Hematopoietic multipotent progenitor cell treated with erythropoietin and hydrocortisone succinate and interleukin-3 and kit ligand, for 17 days (in vitro differentiated cells): ENCODE data around the gene OLA1.

ENCODE experiments used
- DNase-seq: peaks from one replicate; pipeline ENCODE4 v3.0.0-alpha.2; 2015; ENCODE audit warnings: low spot score

The OLA1 gene

DNA sequence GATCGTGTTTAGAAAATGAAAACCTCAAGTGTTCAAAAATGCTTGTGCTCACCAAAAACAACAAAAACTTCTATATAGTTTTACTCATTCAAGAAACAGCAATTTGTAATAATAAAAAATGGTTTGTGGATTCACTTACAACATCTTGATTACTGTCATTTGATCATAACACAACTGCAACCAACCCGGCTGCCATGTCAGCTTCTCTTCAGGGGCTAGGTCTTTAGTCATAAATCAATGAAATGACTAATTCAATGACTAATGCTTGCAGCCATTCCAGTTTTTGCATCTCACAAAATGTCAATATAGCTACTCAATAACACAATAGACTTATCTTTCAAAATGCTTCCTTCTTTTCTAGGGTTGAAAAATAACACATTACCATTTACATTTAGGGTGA lies 128.0 kb downstream of the OLA1 start:
- DNase-seq, result no peak

DNA sequence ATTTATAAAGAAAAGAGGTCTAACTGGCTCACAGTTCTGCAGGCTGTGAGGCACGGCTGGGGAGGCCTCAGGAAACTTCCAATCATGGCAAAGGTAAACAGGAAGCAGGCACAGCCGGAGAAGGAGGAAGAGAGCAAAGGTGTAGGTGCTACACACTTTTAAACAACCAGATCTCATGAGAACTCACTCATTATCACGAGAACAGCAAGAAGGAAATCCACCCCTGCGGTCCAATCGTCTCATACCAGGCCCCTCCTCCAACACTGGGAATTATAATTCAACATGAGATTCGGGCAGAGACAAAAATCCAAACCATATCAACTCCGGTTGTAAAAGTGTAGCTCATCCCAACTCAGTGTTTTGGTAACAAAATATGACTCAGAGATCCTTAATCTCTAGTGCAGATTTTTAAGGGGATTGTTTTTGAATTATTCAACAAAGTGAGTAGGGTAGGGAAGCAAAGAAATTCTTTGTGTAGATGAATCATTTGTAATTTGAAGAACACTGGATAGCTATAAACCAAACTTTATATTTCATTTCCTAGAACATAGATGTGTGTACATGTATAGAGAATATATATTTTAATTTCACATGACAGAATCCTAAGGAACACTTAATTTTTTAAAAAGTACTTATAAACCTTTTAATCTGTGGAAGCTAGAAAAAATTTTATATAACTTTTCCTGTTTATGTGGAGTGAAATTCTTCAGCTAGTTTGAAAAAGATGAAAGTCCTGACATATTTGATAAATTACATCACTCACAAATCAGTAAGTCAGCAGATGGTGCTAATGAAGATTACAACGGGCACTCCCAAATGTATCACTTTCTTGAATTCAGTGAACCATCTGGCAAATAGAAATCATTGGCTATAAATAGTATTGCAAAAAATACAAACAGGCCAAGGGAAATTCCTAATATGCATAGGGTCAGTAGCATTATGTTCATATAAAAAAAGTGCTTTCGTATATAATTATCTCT lies 130.1 kb downstream of the OLA1 start:
- DNase-seq, result peak; percentile 17

DNA sequence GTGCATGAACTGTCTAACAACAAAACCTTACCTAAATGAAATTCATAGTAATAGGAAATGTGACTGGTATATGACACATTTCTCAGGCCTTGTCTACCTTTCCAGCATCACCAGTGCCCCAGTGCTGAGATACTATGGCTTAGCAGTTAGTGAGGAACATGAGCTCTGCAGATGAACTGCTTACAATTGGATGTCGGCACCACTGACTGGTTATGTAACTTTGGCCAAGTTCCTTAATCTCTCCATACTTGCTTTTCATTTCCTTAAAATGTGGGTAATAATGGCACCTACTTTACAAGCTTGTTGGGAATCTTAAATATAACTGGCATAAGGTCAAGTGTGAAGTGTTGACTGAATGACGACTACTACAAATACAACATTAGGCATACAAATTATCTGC lies 136.3 kb downstream of the OLA1 start:
- DNase-seq, result no peak

DNA sequence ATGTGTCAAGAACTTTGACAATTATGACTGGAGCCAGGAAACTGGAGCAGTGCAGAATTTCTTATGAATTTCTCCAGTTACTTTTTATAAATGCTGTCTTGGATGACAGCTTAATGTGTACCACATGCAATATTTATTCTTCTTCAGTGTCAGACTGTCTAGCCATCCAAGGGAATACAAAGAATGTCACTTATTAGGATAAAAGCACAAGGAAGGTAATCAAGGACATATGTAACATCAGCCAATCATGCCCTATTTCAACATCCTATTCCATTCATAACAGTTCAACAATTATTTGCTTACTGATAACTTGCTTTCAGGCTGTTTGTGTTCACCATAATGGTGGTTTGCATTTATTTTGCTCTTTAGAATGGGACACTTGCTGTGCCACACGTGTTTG lies 139.8 kb downstream of the OLA1 start:
- no peak for DNase-seq

DNA sequence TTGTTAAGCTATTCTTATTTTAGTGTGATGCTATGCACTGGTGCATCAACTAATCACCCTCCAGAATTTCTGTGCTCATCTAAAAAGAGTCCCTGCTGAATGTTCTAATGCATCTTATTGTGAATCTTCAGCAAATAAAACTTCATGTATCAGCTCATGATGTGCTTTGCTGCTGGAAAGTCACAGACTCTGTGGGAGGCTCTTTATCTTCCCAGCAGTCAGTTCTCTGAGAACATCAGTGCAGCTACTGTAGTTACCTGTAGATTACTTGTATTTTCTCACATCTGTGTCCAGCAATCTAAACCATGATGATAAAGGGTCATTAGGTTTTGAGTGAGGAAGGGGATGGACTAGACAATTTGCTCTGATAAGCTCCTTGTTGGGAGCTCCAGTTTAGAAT lies 141.6 kb downstream of the OLA1 start:
- DNase-seq, result no peak

DNA sequence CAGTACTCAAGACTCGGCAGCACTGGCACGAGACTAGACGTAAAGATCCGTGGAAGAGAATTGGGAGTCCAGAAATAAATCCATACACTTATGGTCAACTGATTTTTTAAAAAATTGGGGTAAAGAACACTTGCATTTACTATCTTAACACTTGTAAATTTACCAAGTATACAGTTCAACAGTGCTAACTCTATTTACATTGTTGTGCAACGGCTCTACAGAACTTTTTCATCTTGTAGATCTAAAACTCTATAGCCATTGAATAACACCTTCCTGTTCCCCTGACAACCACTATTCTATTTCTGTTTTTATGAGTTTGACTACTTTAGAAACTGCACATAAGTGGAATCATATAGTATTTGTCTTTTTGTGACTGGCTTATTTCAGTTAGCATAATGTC lies 153.8 kb downstream of the OLA1 start:
- DNase-seq, result no peak

DNA sequence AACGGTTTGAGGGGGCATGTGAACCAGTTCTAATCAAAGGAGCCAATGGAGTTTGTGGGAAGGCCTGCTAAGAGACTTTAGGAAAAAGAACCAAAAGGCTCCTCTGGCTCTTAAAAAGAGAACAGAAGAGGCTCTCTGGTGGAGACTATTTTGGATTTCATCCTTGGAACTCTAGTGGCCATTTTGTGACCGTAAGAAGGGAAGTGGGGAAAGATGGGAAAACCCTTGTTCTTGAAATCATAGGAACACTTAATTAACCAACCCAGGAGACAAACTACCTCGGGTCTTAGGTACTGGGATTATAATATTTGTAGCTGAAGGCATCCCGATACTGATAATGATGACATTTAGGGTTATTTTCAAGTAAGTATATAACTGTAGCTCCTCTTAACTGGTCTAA lies 157.9 kb downstream of the OLA1 start:
- DNase-seq, result no peak

DNA sequence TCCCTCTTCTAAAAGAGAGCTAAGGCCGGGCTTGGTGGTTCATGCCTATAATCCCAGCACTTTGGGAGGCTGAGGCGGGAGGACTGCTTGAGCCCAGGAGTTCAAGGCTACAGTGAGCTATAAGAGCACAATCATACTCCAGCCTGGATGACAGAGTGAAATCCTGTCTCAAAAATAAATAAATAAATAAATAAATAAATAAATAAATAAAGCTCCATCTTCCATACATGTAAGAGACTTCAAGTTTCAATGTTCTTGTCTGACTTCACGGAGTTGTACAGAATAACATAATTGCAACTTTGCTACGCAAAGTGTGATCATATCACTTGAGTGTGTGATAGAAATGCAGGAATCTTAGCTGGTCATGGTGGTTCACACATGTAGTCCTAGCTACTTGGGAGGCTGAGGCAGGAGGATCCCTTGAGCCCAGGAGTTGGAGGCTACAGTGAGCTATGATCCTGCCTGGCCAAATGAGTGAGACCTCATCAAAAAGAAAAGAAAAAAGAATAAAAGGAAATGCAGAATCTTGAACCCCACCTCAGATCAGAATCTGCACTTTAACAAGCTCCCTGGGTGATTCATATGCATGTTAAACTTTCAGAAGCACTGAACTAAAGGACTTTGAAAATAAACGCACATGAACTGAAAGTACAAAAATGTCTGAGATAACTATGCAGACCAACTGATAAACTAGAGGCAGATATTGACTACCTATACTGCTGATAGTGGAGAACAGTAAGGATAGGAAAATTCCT lies 159.4 kb downstream of the OLA1 start:
- DNase-seq, result no peak

DNA sequence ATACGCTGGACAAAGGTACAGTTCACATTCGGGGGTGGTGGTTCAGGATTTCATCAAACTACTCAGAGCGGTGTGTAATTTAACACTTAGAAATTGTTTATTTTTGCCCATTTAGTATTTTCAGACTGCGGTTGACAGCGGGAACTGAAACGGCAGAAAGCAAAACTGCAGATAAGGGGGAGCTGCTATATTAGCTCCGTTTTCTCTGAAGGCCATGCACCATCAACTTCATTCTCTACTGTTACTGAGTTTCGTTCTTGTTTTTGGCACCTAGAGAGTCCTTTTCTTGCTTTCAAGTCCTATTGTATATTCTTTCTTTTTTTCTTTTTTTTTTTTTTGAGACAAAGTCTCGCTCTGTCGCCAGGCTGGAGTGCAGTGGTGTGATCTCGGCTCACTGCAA lies 161.6 kb downstream of the OLA1 start:
- no peak for DNase-seq

DNA sequence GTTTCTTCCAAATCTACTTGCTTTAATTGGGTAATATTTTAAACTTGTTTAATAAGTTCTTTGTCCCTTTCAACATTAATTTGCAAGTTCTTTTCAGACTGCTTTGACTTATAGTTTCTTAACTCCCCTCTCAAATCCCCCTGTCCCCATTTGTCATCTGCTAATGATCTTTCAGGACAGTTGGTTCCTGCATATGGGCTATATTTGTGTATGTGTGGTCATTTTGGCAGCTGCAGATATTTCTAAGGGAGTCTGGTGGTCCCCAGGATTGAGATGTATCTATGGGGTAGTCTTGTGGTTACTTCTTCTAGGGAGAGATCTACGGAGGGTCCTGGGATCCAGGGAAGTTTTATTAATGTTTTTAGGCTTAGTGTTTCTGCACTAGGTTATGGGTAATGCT lies 162.6 kb downstream of the OLA1 start:
- DNase-seq, result no peak

DNA sequence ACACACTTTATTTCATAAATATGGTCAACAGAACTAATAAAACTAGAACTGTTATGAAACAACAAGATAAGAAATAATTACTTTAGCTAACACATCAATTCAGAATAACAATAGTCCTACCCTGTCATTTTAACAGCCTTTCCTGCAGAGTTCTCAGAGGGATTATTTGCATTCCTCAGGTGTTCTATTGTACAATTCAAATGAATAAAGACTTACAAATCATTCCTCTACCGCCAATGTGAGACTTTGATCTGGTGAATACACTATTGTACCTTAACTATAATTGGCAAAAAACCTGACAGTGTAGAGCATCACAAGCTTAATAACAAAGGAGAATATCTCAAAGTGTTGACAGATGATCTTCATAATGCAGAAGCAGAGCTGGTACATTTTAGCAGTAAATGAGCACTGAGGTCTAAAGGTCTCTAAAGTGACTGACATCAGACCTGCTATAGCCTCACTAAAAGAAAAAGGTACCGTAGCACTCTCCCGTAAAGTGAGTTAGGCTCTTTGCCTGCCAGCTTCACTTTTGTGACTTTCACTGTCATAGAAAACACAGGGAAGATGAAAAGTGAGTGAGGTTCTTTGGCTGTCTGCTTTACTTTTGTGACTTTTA lies 164.4 kb downstream of the OLA1 start:
- no peak for DNase-seq

DNA sequence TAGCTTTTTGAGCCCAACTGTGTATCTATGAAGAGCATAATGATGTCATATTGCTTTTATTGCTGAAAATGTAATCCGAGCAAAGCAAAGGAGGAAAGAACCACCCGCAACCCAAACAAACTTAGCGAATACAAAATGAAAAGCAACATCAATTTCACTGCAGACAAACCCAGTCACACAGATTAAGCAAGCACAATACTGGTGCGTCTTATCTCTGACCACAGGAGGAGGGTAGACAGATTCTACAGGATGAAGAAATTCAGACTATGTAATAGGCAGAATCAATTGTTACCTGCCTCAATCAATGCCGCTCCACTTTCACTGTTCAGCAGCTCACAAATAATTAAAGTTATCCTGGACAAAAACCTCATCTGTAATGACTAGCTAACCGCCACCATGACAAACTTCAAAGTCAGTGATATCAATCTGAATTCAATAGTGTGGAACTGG lies 167.6 kb downstream of the OLA1 start:
- DNase-seq, result no peak

DNA sequence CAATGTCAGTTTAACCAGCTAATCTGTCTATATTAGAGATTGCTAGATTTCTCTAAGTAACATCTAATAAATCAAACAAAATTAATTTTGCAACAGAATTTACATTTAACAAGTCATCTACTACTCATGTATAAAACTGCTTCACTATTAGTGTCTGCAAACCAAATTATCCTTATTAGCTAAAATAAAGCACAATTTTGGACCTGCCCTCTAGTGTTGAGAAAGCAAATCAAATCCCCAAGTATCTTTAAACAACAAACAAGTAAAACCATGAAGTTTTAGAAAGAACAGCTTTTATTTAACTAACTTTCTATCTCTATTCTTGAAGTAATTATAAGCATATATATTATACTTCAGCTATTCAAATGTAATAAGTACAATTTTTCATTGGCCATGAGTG lies 170.1 kb downstream of the OLA1 start:
- peak; percentile 30 for DNase-seq

DNA sequence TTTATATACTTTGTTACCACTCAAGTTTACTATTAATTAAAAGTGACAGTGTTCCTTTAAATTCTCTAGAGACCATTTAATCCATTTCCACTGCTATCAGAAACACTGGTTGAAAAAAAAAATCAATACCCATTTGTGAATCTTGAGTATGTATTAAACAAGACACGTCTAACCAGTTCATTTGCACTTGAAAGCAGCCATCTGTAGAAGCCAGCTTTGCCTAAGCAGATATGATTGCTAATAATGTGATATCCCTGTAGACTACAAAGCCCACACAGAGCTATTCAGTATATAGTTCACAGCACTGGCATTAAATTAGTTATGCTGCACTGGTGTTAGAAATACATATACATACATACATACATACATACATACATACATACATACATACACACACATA lies 171.4 kb downstream of the OLA1 start:
- no peak for DNase-seq

DNA sequence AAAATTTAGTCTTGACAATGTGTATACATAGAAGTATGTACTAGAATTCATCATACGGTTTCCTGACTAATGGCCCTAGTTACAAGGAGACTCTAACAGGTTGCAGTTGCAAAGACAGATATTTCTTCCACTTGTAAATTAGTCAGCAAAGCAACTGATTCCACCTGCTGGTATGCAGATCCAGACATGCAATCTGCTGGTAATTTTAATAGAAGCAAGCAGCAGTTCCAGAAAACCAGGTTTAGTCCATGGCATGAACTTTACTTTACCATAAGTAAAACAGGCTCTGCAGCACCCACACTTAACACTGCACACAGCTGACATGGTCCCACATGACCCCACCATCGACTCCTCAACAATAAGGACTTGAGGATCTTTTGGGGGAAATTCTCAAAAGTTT lies 172.3 kb downstream of the OLA1 start:
- peak; percentile 64 for DNase-seq

DNA sequence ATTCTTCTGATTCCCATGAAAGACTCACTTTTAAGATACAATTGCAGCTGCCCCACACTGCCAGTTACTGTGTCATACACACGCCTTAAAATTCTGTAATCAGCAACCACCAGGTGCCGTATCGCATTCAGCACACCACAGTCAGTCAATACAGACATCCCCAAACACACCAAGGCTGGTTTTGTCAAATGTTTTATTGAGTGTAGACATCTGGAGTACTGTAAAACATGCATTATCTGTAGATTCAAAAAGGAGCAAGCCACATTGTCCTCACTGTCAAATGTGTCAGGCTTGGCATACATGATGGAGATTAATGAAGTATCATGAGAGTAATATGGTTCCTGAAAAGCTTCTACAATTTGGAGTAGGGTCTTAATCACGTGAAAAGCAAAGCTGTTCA lies 173.5 kb downstream of the OLA1 start:
- DNase-seq, result peak; percentile 77

DNA sequence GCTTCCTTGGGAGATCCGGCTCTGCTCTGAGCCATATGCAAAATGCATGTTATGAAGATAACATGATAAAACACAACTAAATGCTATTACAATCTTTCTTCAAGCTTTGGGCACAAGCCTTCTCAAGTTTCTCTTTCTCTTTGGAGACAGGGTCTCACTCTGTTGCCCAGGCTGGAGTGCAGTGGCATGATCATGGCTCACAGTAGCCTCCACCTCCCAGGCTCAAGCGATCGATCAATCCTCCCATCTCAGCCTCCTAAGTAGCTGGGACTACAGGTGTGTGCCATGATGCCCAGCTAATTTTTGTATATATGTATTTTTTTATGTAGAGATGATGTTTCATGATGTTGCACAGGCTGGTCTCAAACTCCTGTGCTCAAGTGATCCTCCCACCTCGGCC lies 175.5 kb downstream of the OLA1 start:
- no peak for DNase-seq

DNA sequence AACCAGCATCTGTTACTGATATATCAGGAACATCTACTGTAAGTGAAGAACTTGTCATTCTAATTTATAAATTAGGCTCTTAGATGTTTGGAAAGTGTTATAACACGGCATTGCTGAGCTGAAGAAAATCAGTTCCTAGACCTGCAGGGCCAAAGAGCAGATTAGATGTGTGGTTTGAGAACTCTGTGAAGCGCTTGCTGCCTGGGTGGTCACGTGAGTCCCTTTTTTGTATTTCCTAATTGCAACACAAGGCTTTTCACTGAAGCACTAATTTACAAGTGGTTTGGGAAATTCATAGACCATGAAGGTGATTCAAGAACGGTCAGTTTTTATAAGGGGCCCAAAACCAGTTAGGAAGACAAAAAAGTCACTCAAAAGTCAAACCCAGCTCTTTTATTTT lies 176.3 kb downstream of the OLA1 start:
- no peak for DNase-seq

DNA sequence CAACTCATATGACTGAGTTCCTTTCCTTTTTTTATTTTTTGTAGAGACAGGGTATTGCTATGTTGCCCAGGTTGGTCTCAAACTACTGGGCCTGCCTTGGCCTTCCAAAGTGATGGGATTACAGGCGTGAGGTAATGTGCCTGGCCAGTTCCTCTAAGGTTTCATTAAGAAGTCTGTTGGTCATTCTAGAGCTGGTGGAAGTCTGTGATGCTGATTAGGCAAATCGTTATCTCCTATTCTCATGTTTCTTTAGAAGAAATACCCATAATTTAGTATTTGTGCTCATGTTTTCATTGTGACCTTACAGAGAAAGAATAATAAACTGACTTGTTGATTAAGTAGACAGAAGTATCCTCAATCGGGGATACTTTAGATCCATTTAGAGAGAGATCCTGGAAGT lies 177.0 kb downstream of the OLA1 start:
- DNase-seq, result no peak

DNA sequence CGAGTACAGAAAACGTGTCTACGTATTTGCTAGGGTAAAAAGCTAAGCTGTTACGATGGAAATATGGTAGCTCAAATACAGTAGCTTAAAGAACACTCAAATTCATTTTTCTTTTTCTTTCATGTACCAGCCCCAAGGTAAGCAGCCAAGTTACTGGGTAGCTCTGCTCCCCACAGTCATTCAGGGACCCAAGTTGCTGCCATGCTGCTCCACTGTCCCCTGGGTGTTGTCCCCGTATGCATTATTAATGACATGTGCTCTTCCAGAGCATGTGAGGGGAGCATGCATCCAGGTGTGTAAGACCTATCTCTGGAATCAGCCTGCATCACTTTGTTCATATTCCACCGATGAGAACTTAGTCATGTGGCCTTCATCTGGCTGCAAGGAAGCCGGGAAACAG lies 178.1 kb downstream of the OLA1 start:
- DNase-seq, result no peak

DNA sequence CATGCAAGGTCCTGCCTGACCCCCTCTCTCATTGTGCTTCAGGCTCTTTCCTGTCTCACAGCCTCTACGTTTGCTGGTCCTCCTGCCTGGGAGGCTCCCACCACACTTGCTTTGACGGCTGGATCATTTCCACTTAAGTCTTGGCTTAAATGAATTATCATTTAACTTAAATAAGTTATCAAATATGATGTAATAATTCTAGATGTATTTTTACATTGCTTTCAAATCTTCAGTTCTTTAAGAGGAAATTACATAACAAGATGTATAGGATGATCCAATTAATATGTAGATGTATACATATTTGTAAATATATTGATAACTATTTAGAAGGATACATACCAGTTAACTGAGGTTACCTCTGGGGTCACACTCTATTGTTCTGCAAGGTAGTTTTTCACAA lies 180.5 kb downstream of the OLA1 start:
- no peak for DNase-seq

DNA sequence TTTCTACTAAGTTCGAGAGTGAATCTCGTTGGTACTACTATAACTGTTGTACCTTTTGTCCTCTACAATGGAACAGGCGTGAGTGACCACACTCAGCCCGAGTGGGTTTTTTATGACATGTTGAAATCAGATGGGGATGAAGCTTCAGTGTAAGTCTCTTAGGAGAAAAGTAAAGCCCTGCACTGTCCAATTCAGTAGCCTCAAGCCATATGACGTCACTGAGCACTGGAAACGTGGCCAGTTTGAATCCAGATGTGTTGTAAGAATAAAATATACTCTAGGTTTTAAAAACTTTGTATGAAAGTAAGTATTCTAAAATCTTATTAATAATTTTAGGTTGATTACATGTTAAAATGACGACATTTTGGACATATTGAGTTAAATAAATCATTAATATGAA lies 181.5 kb downstream of the OLA1 start:
- DNase-seq, result no peak
